BLaER1 treated with 17β-estradiol and CSF1 and Interleukin-3, amounts not matched to agents 10 nM and 100 nM (cell line): ENCODE measurements around the gene SRRM4.

Experiments
- H3K27ac ChIP-seq, 11 experiments: shearing (Covaris generic); formaldehyde crosslinking; 2 replicates each; pipeline ENCODE4 v1.8.1; 2022
- H3K27me3 ChIP-seq, 11 experiments: shearing (Covaris generic); formaldehyde crosslinking; 2 replicates each; pipeline ENCODE4 v1.8.1; 2022
- H3K36me3 ChIP-seq, 11 experiments: shearing (Covaris generic); formaldehyde crosslinking; 2 replicates each; pipeline ENCODE4 v1.8.1; 2022
- H3K4me1 ChIP-seq, 10 experiments: shearing (Covaris generic); formaldehyde crosslinking; 2 replicates each; pipeline ENCODE4 v1.8.1; 2022
- H3K4me2 ChIP-seq, 11 experiments: shearing (Covaris generic); formaldehyde crosslinking; 2 replicates each; pipeline ENCODE4 v1.8.1; 2022
- H3K4me3 ChIP-seq, 10 experiments: shearing (Covaris generic); formaldehyde crosslinking; 2 replicates each; pipeline ENCODE4 v1.8.1; 2022
- H3K9ac ChIP-seq, 11 experiments: shearing (Covaris generic); formaldehyde crosslinking; 2 replicates each; pipeline ENCODE4 v1.8.1; 2022
- H3K9me3 ChIP-seq, 11 experiments: shearing (Covaris generic); formaldehyde crosslinking; replicated peaks in 1 of 11; 2 replicates each; pipeline ENCODE4 v1.8.1; 2022
- H4K20me1 ChIP-seq, 11 experiments: shearing (Covaris generic); formaldehyde crosslinking; 2 replicates each; pipeline ENCODE4 v1.8.1; 2022
- Cebpa-rat ChIP-seq, 11 experiments: shearing (Covaris generic); IDR thresholded peaks; 2 replicates each; pipeline ENCODE4 v1.8.1; 2022

SRRM4 gene

GRCh38 chr12:119177724-119178380 lies 196.5 kb downstream of the SRRM4 start:
- H3K4me1 ChIP-seq: peaks cover 7 to 11% (median 9%) of the 10 kb centered on the region in 10 experiments
- no peaks in the 10 kb centered on the region for H3K9me3 ChIP-seq
- peak overlapping the region in 9 of 11 experiments; percentile 46 to 71 (median 62); a peak in 13 of 22 replicates for H3K4me2 ChIP-seq
- no peak overlapping the region for H3K27ac ChIP-seq
- no peak overlapping the region for H3K9ac ChIP-seq
- peaks cover 0 to 8% (median 0%) of the 10 kb centered on the region in 11 experiments; a peak in 3 of 22 replicates for H3K27me3 ChIP-seq
- H3K36me3 ChIP-seq: no peaks in the 10 kb centered on the region
- no peak for TF ChIP-seq Cebpa-rat (IDR thresholded peaks at IDR 0.05)
- 0 out of 22 replicates have a peak, but pooled peaks cover 0 to 7% (median 0%) of the 10 kb centered on the region in 11 experiments for H4K20me1 ChIP-seq
- H3K4me3 ChIP-seq: no peak overlapping the region

- Histone ChIP-seq H3K4me2 (peak within 1 kb of the TSS; percentile 10 to 71 (median 62)), H3K27me3 (peaks cover 0 to 8% (median 0%) of the 10 kb centered on the region in 11 experiments; a peak in 3 of 22 replicates), H3K36me3 (no peaks in the 10 kb centered on the region), H3K4me1 (peaks cover 7 to 16% (median 11%) of the 10 kb centered on the region in 10 experiments), H4K20me1 (0 out of 22 replicates have a peak, but pooled peaks cover 0 to 7% (median 0%) of the 10 kb centered on the region in 11 experiments), H3K9me3 (no peaks in the 10 kb centered on the region), H3K27ac (no peak within 1 kb of the TSS), H3K9ac (no peak within 1 kb of the TSS), H3K4me3 (no peak within 1 kb of the TSS)
- TF ChIP-seq Cebpa-rat (IDR thresholded peaks at IDR 0.05): no peak
Measured at GRCh38 chr12:119178544-119179334, 197.4 kb downstream of the SRRM4 start, which contains the start of gene HSPB8. Gene HSPB8, plus strand, starts transcription at chr12:119178931. Its CDS starts 382 bp downstream, at chr12:119179313.

- Histone ChIP-seq H3K27me3 (peaks cover 0 to 8% (median 0%) of the 10 kb centered on the region in 11 experiments; a peak in 3 of 22 replicates), H4K20me1 (0 out of 22 replicates have a peak, but pooled peaks cover 0 to 7% (median 0%) of the 10 kb centered on the region in 11 experiments), H3K36me3 (no peaks in the 10 kb centered on the region), H3K4me3 (no peak overlapping the region), H3K9ac (no peak overlapping the region), H3K4me1 (peaks cover 7 to 16% (median 11%) of the 10 kb centered on the region in 10 experiments), H3K9me3 (no peaks in the 10 kb centered on the region), H3K27ac (no peak overlapping the region), H3K4me2 (peak overlapping the region in 1 of 11 experiments; percentile 63; a peak in 2 of 22 replicates)
- TF ChIP-seq Cebpa-rat (IDR thresholded peaks at IDR 0.05): no peak
Measured at GRCh38 chr12:119179335-119180021, 198.1 kb downstream of the SRRM4 start.

- Histone ChIP-seq H3K4me2 (0 out of 22 replicates have a peak overlapping the region, but pooled peaks of 1 of the 11 experiments have one; percentile 7), H3K27ac (no peak overlapping the region)
- no peak for TF ChIP-seq Cebpa-rat (IDR thresholded peaks at IDR 0.05)
Measured at GRCh38 chr12:119180380-119181040, 199.2 kb downstream of the SRRM4 start.

GRCh38 chr12:119181202-119181601 lies 199.9 kb downstream of the SRRM4 start:
- Histone ChIP-seq H3K27me3 (peaks cover 0 to 8% (median 0%) of the 10 kb centered on the region in 11 experiments; a peak in 3 of 22 replicates), H3K4me3 (no peak overlapping the region), H4K20me1 (0 out of 22 replicates have a peak, but pooled peaks cover 0 to 7% (median 0%) of the 10 kb centered on the region in 11 experiments), H3K4me1 (peaks cover 7 to 16% (median 11%) of the 10 kb centered on the region in 10 experiments), H3K9ac (no peak overlapping the region), H3K9me3 (no peaks in the 10 kb centered on the region), H3K36me3 (no peaks in the 10 kb centered on the region), H3K4me2 (no peak overlapping the region), H3K27ac (no peak overlapping the region)
- TF ChIP-seq Cebpa-rat (IDR thresholded peaks at IDR 0.05): no peak

More at GRCh38 chr12:119180380-119181040, 199.2 kb downstream of the SRRM4 start:
- no peak overlapping the region for H3K9ac ChIP-seq
- no peaks in the 10 kb centered on the region for H3K36me3 ChIP-seq
- 0 out of 22 replicates have a peak, but pooled peaks cover 0 to 7% (median 0%) of the 10 kb centered on the region in 11 experiments for H4K20me1 ChIP-seq
- peaks cover 7 to 16% (median 11%) of the 10 kb centered on the region in 10 experiments for H3K4me1 ChIP-seq
- H3K4me3 ChIP-seq: no peak overlapping the region
- no peaks in the 10 kb centered on the region for H3K9me3 ChIP-seq
- H3K27me3 ChIP-seq: peaks cover 0 to 8% (median 0%) of the 10 kb centered on the region in 11 experiments; a peak in 3 of 22 replicates

GRCh38 chr12:119181944-119182343 lies 200.6 kb downstream of the SRRM4 start:
- H3K9me3 ChIP-seq: no peaks in the 10 kb centered on the region
- peak overlapping the region in 1 of 11 experiments; percentile 34; a peak in 1 of 22 replicates for H3K4me2 ChIP-seq
- H3K27ac ChIP-seq: no peak overlapping the region
- H3K36me3 ChIP-seq: no peaks in the 10 kb centered on the region
- H3K9ac ChIP-seq: no peak overlapping the region
- 0 out of 22 replicates have a peak, but pooled peaks cover 0 to 7% (median 0%) of the 10 kb centered on the region in 11 experiments for H4K20me1 ChIP-seq
- H3K4me1 ChIP-seq: peaks cover 7 to 16% (median 11%) of the 10 kb centered on the region in 10 experiments
- H3K27me3 ChIP-seq: peaks cover 0 to 8% (median 0%) of the 10 kb centered on the region in 11 experiments; a peak in 3 of 22 replicates
- no peak for TF ChIP-seq Cebpa-rat (IDR thresholded peaks at IDR 0.05)
- no peak overlapping the region for H3K4me3 ChIP-seq

- TF ChIP-seq Cebpa-rat (IDR thresholded peaks at IDR 0.05): no peak
- peak overlapping the region in 2 of 11 experiments; percentile 34 to 42; a peak in 4 of 22 replicates for H3K4me2 ChIP-seq
- 0 out of 22 replicates have a peak, but pooled peaks cover 0 to 7% (median 0%) of the 10 kb centered on the region in 11 experiments for H4K20me1 ChIP-seq
- H3K27ac ChIP-seq: peak overlapping the region in 1 of 11 experiments; percentile 3; a peak in 1 of 22 replicates
- H3K9me3 ChIP-seq: no peaks in the 10 kb centered on the region
- H3K9ac ChIP-seq: no peak overlapping the region
- H3K4me3 ChIP-seq: no peak overlapping the region
- peaks cover 0 to 8% (median 0%) of the 10 kb centered on the region in 11 experiments; a peak in 3 of 22 replicates for H3K27me3 ChIP-seq
- H3K36me3 ChIP-seq: no peaks in the 10 kb centered on the region
- H3K4me1 ChIP-seq: peaks cover 7 to 16% (median 11%) of the 10 kb centered on the region in 10 experiments
Measured at GRCh38 chr12:119182701-119183493, 201.6 kb downstream of the SRRM4 start.
